Measurements from ENCODE around the gene HOXB3.

GRCh38 chr17:48624544-48625494 is 34.8 kb upstream of the HOXB3 start:
- TF ChIP-seq CTCF (IDR thresholded peaks at IDR 0.05) (no peak), POLR2A (IDR thresholded peaks at IDR 0.05) (no peak)

All from prostate gland (tissue), 2 donors.